GM13977 (cell line): ENCODE data around the gene SSH2.
A peak's percentile ranks its signal among the peaks of the same experiment; 100 is the strongest.
"Not testable (repeated sequence)": the region's sequence is repeated elsewhere in the genome, so short reads cannot be mapped to it uniquely, and the experiment has no call there.

Experiments used
- DNase-seq: peaks from one replicate; pipeline ENCODE4 v3.0.0; 2012; ENCODE audit warnings: low spot score
- in situ Hi-C: fragments of 300-500 bp; cut with MboI; formaldehyde crosslinking; loops from one replicate; pipeline ENCODE4 v1.12.0; 2022; ENCODE audit warnings: low sequenced_read_pairs, low pct_unique_long_range_greater_than_20kb, mixed read lengths, inconsistent platforms; ENCODE audit not compliant: unreplicated experiment
- TF ChIP-seq, protein P1 (sequence below): IDR thresholded peaks from 2 replicates; pipeline ENCODE4 v1.5.1; 2012; ENCODE audit warnings: mild to moderate bottlenecking, control low read depth; ENCODE audit not compliant: insufficient read depth; ENCODE audit errors: extremely low read depth, missing control alignments

SSH2 gene

DNA sequence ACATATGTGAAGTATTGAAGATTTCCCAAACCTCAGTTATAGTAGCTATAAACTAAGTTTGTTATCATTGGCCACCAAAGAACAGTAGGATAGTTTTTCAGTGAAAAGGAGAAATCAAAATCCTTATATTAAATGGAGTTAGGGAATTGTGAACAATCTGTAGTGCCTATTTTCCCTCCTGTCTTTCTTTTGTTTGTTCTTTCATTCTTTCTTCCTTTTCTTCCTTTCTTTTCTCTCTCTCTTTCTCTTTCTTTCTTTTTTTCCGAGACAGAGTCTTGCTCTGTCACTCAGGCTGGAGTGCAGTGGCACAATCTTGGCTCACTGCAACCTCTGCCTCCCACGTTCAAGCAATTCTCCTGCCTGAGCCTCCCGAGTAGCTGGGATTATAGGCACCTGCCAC, 48.8 kb downstream of the SSH2 start:
- in situ Hi-C loops = no loop called here
- DNase-seq = no peak

GRCh38 chr17:29880031-29880430, 50.0 kb downstream of the SSH2 start:
- TF ChIP-seq, protein P1, sequence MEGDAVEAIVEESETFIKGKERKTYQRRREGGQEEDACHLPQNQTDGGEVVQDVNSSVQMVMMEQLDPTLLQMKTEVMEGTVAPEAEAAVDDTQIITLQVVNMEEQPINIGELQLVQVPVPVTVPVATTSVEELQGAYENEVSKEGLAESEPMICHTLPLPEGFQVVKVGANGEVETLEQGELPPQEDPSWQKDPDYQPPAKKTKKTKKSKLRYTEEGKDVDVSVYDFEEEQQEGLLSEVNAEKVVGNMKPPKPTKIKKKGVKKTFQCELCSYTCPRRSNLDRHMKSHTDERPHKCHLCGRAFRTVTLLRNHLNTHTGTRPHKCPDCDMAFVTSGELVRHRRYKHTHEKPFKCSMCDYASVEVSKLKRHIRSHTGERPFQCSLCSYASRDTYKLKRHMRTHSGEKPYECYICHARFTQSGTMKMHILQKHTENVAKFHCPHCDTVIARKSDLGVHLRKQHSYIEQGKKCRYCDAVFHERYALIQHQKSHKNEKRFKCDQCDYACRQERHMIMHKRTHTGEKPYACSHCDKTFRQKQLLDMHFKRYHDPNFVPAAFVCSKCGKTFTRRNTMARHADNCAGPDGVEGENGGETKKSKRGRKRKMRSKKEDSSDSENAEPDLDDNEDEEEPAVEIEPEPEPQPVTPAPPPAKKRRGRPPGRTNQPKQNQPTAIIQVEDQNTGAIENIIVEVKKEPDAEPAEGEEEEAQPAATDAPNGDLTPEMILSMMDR = no peak
- DNase-seq = no peak
- in situ Hi-C loops = no loop called here

More for the DNA sequence above, 48.8 kb downstream of the SSH2 start:
- TF ChIP-seq, protein P1 = no peak

DNA sequence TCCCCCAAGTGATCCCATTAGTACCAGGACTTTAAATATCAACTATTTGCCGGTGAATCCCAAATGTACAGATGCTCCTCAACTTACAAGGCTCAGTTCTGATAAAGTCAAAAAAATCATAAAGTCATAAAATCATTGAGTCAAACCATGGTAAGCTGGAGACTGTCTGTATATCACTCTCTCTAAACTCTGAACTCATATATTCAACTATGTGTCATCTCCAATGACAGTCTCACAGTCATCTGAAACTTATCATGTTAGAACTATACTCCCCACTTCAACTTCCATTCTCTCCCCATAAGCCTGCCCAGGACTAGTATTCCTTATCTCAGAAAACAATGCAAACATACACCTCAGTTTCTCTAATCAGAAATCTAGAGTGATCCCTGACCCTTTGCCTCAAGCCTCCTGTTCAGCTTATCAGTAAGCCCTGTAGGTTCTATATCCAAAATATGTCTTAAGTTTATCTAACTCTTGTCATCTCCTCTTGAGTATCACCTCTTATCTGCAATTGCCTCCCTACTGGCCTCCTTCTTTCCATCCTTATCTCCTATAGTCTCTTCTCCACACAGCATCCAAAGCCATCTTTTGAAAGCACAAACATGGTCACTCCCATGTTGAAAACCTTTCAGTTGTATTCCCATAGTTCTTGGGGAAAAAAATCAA, 55.0 kb downstream of the SSH2 start:
- in situ Hi-C loops = no loop called here
- TF ChIP-seq, protein P1 = no peak

GRCh38 chr17:29874358-29874757, 55.7 kb downstream of the SSH2 start:
- in situ Hi-C loops, DNase-seq: not testable (repeated sequence)

More for the DNA sequence above, 55.0 kb downstream of the SSH2 start:
- no peak for DNase-seq

DNA sequence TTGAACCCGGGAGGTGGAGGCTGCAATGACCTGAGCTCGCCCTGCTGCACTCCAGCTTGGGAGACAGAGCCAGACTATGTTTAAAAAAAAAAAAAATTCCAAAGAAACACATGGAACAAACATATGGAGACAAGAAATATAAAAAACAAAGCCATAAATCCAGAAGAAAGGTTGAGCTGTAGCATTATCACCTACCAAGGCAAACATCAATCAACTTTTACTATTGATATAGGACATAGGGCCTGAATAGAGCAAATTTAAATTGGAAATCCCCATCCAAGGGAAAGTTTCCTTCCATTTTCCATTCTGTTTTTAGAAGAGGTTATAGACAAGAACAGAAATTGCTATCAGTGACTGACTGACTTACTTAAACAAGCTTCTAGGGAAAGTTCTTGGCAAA, 56.6 kb downstream of the SSH2 start:
- in situ Hi-C loops = no loop called here
- no peak for DNase-seq

GRCh38 chr17:29870836-29871465, 59.1 kb downstream of the SSH2 start:
- TF ChIP-seq, protein P1 = no peak
- no peak for DNase-seq

More for the DNA sequence above, 56.6 kb downstream of the SSH2 start:
- TF ChIP-seq, protein P1 = no peak

DNA sequence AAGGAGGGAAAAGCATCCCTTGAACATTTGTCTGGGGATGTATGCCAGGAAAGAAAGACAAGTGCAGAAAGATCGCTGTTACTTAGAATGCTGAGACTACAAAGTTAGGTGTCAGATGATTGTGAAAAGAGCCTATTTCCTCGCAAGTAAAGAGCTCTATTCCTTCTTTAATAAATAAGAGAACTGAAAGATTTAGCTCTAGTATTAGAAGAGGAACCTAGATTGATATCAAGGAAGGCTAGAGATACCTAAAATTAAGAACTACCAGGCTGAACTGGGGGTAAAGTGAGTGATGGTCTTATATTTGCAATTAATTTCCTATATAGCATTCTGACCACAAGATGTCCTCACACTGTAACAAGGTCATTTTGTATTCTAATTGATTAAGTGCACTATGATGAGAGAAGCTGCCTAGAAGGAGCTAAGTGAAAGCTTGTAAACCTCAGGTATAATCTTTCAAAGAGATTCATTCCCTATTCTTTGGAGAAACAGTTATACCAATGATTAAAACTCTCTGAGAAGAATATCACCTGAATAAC, 62.3 kb downstream of the SSH2 start:
- TF ChIP-seq, protein P1 = peak; percentile 23
- in situ Hi-C loops = no loop called here
- no peak for DNase-seq

More at GRCh38 chr17:29870836-29871465, 59.1 kb downstream of the SSH2 start:
- in situ Hi-C loops = no loop called here
